HL-60 (cell line): ENCODE data around the gene ACR.
"Not testable (repeated sequence)": the region's sequence is repeated elsewhere in the genome, so short reads cannot be mapped to it uniquely, and the experiment has no call there.

Experiments
- DNase-seq, 2 experiments: peaks; one replicate each; pipeline ENCODE4 v3.0.0-alpha.2; 2010 to 2020; ENCODE audit warnings: low read depth in 1 of 2, low spot score in 1 of 2
- H3K27ac ChIP-seq: fragments of 250-450 bp; sonication (Bioruptor Pico); replicated peaks from 2 replicates; pipeline ENCODE4 v1.5.1; 2020; ENCODE audit warnings: mild to moderate bottlenecking, moderate library complexity
- H3K27me3 ChIP-seq: fragments of 250-450 bp; sonication (Bioruptor Pico); 2 replicates; pipeline ENCODE4 v1.5.1; 2021; ENCODE audit warnings: mild to moderate bottlenecking, moderate library complexity; ENCODE audit not compliant: insufficient read depth, poor library complexity, severe bottlenecking
- H3K4me3 ChIP-seq: replicated peaks from 2 replicates; pipeline ENCODE4 v1.5.1; 2011; ENCODE audit warnings: mild to moderate bottlenecking, control low read depth, low read length; ENCODE audit not compliant: insufficient read depth
- SPI1 ChIP-seq: IDR thresholded peaks from 2 replicates; pipeline ENCODE4 v1.6.1; 2012; ENCODE audit warnings: low read depth, mild to moderate bottlenecking, borderline replicate concordance

ACR gene

GRCh38 chr22:50785289-50785688 is 47.3 kb downstream of the ACR start:
- TF ChIP-seq SPI1 = peak; percentile 70
- DNase-seq = peak in 1 of 2 experiments; percentile 60

GRCh38 chr22:50786936-50787335 is 48.9 kb downstream of the ACR start:
- not testable (repeated sequence) for H3K27ac ChIP-seq, H3K4me3 ChIP-seq, H3K27me3 ChIP-seq, DNase-seq

More at GRCh38 chr22:50785289-50785688, 47.3 kb downstream of the ACR start:
- not testable (repeated sequence) for H3K27ac ChIP-seq, H3K4me3 ChIP-seq, H3K27me3 ChIP-seq
